Central memory CD4-positive, alpha-beta T cell (primary cell): ENCODE measurements around the gene CEACAM1.
"Not testable (repeated sequence)": the region's sequence is repeated elsewhere in the genome, so short reads cannot be mapped to it uniquely, and the experiment has no call there.

Source experiments
- DNase-seq: peaks from one replicate; pipeline ENCODE4 v3.0.0; 2022
- total RNA-seq, 3 experiments: gene quantifications; one replicate each; lab custom pipeline; 2026; lab: John Stamatoyannopoulos, UW

The CEACAM1 gene
- total RNA-seq = 0.25 to 6.5 (median 4.2) reads per million in 3 experiments

DNA sequence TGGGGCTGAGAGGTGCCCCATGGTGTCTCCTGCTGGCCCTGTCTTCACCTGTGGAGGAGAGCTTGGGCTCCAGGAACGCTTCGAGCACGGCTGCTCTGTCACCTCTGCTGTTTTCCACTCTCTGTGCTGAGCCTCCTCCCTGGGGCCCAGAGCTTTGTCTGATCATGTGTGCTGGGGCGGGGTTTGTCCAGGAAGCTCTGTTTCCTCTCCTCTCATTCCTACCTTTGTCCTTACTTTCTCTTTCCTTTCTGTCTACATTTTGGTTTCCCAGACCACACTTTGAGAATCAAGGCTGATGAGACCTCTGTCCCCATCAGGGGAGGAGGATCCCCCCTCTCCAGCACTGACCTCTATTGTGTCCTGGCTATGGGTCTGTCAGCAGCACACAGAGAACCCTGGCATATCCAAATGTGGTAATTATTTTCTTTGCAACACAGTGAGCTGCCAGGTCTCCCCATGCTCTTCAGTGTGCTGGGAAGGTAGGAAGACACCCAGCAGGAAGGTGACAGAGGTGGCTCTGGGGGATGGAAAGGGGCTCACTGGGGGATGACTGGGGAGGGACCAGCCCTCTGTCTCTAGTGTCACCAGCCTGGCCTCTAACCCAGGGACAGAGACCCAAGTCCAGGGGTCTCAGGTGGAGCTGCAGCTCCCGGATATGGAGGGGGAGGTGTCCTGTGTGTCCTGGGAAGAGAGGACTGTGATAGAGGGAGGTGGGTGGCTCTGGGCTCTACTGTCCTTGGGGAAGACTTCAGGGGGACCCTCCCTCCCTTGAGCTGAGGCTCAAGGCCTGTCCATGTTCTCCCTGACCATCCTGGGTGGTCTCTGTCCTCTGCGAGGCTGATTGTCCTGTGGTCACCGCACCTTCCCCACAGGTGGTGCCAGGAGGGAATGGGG is at the start of gene CEACAM1:
Gene CEACAM1, minus strand, starts transcription at position 128 of the 894 bp plus-strand sequence. Its CDS starts 107 bp downstream, at position 21.
- peak; percentile 54 for DNase-seq

DNA sequence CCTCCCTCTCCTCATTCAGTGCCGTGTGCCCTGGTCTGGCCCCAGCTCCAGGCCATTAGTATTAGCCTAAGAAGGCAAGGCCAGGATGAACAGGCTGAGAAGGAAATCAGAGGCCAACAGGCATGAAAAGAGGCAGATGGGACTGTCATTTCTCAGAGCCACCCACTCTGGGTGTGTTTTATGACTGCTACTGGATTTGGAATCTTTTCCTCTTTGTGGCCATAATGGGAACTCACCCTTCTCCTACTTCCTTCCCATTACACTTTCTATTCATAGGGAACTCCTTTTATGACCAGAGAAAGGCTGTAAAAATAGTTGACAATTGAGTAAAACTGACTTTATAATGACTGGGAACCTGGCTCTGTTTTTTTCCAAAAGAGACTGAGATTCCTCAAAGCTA is 48.7 kb upstream of the CEACAM1 start:
- DNase-seq = no peak

DNA sequence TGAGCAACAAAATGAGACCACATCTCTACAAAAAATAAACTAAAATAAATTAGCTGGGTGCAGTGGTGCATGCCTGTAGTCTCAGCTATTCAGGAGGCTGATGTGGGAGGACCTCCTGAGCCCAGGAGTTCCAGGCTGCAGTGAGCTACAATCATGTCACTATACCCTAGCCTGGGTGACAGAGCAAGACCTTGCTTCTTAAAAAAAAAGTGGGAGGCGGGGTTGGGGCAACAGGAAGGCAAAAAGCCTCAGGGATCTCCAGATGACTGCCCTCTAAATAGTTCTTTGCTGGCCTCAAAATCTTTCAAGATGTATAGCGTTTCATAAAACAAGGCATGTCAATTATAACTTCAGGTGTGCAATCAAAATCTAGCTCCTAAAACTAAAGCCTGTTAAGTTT is 48.0 kb upstream of the CEACAM1 start:
- DNase-seq = no peak

DNA sequence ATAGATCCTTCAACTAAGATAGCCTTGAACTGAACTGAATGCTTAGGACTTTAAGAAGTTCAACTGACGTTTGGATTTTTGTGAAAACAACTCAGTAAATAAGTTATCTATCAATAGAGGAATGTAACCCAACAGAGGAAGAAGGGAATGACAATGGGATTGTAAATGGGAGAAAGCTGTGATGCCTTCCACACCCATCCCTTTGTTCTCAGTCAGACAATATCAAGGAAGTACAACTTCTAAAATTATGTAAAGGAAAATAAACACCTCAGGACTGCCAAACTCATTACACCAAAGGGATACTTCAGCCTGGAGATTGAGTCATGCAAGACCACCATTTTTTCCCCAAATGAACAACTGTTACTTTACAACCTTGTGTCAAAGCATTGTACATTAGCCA is 45.4 kb upstream of the CEACAM1 start:
- DNase-seq = no peak

DNA sequence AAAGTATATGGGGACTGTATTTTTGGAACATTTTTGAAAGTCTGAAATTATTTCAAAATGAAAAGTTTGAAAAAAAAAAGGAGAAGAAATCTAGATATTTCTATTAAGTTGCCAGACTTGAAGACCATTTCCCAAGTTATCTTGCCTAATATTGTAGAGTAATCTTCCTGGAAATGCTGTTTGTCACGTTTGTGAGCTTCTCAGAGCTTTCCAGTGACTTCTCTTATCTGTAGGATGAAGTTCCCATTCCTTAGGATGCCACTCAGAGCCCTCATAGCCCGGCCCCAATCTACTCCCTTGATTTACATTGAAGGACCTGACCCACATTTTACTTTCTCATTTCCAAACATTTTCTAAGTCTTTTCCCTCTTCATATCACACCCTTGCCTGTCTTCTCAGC is 42.8 kb upstream of the CEACAM1 start:
- DNase-seq = no peak

DNA sequence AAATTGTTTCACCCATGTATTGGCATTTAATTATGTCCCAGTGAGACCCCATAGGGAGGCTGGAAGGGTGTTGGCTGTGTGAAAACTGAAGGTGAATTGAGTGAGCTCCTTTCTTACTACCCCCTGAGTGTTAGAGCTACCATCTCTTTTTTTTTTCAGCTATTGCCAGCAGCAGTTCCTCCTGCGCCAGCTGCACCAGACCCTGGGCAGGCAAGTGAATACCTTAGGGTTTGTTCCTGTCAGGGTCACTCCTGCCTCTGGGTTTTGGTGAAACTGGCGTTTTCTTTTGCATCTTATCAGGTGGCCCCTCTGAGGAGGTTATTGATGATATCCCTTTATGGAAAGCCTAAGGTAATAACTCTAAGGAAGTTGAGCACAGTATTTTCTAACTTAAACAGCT is 40.9 kb upstream of the CEACAM1 start:
- no peak for DNase-seq

DNA sequence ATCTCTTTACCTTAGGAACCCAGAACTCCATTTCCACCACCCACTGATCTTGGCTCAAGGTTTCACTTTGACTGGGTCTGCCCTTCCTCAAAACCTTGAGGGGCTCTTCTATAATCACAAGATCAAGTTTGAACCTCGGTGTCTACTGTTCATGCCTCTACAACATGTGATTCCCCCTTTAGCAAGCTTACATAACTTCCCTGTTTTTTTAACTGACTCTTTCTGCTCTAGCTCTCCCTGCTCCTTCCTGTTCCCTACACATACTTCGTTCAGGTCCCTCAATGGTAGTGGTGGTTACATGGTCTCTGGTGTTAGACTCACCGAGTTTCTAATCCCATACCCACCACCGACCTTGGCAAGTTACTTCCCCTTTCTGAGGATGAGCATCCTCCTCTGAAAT is 39.7 kb upstream of the CEACAM1 start:
- DNase-seq = no peak

DNA sequence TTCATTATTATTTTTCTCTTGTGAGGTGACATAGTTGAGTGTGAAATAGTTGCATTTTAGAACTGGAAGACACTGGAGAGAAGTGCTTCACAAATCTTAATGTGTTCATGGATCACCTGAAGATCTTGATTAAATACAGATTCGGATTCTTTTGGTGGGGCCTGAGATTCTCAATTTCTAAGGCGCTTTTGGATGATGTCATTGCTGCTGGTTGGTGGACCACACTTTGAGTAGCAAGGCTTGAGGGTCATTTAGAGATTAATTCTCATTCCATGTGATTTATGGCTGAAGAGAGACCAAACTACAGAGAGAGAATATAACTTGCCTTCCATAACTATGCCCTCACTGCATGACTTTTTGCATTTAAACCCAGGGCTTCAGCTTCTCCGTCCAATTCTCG is 39.3 kb upstream of the CEACAM1 start:
- no peak for DNase-seq

DNA sequence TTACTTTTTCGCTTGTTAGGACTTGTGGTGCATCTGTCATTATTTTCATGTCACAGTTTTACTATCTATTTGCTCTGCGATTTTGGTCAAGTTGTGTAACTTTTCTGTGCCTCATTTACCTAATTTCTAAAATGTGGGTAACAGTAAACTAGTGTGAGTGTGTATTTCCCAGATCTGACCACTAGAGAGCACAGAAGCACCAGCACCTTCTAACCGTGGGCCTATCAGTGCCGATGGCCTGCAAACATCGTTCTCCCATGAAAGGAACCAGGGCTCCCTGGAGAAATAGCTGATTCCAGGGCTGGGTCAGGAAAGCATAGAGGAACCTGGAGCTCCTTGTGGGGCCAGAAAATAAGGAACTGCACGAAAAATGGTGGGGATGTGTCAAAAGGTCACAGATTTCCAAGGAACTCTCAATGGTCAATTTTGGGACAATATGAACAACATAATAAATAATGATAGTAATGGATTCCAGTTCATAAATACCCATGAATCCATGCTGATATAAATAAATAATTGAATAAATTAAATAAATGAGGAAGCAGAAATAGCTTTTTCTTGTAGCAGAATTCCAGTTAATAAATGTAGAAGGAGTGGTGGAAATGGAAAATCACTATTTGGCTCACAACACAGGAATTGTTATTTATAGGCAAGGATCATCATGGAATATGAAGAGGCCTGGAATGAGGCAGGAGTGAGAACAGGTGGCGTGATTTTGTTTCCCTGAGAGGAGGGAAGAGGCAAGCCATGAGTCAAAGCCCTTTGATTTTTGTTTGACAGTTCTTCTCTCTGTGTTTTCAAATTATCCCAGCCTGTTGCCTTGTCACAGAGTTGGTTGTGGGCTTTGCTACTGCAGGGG is 35.3 kb upstream of the CEACAM1 start:
- DNase-seq = no peak

DNA sequence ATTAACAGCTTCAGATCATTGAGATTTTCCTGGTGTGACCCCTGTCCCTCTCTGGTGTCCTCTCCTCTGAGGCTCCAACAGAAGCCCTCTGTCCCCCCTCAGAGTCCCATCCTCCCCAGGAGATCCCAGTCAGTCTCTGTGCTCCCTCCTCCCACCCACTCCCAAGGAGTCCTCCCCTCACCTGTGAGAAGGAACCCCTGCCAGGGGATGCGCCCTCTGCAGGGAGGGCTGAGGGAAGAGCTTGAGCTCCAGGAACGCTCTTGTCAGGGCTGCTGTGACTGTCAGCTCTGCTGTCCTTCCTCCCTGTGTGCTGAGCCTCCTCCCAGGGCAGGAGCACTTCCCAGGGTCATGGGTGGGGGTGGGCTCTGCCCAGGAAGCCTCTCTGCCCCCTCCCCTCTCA is 33.2 kb upstream of the CEACAM1 start:
- no peak for DNase-seq

DNA sequence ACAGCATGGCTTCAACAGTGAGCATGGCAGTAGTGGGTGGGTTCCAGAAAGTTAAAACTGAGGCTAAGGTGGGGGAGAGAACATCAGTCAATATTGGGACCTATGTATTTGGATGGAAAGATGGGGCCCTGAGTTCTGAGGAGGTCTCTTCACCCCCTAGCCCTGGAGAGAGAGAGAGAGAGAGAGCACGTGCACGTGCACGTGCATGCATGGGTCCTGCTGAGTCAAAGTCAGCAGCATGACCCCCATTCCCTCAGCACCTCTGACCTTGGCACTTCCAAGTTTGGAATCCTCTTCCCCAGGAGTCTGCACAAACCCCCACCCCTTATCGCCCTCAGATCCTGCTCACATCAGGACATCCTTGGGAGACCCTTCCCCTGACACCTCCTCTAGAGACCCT is 32.5 kb upstream of the CEACAM1 start:
- DNase-seq = no peak

DNA sequence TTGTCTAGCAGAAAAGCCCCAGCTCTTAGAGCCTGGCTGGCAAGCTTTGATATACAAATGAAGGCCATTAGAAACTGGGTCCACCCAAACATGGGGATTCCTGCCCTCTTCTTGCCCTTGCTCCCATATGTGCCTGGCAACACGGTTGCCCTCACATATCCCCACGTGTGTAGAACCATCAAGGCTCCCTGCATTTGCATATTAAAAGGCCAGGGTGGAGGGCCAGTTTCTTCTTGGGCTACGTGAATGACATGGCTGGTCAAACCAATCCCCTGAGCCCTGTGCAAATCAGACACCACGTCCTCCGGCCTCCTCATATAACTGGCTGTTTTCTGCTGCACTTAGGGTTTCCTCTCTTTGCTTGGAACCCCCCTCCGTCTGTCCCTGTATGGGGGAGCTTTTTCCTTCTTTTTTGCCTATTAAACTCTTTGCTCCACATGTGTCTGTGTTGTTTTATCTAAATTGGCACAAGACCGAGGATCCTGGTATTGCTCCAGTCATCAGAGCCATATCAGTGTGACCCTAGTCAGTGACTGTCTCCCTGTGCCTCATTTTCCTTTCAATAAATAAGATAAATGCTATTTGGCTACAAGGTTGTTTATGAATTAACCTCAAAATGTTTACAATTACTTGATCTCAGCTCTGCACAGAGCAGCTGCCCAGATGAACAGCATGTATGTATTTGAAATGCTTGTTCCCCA is 30.3 kb upstream of the CEACAM1 start:
- DNase-seq = no peak

DNA sequence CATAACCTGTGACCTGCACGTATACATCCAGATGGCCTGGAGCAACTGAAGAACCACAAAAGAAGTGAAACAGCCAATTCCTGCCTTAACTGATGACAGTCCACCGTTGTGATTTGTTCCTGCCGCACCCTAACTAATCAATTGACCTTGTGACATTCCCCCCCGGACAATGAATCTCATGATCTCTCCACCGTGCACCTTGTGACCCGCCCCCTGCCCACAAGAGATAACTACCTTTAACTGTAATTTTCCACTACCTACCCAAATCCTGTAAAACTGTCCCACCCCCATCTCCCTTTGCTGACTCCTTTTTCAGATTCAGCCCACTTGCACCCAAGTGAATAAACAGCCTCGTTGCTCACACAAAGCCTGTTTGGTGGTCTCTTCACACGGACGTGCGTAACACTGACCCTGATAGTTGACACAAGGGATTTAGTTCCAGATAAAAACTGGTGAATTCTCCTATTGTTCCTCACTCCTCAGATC is 29.1 kb upstream of the CEACAM1 start:
- not testable (repeated sequence) for DNase-seq

DNA sequence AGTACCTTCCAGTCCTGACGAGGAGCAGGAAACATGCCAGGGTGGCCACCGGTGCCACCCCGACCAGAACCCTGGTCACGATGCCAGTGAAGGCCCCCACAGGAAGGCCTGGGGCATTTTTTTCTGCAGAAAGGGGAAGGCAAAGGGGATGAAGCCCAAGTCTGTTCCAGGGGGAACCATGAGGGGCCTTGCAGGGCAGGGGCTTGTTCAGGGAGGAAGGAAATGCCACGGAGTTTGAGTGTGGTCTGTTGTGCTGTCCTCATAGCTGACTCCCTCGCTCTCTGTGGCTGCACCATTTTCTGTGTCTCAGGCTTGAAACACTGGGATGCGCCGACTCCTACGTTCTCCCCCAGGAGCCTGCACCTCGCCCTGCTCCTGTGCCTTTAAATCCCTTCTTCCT is 27.5 kb upstream of the CEACAM1 start:
- DNase-seq = no peak

DNA sequence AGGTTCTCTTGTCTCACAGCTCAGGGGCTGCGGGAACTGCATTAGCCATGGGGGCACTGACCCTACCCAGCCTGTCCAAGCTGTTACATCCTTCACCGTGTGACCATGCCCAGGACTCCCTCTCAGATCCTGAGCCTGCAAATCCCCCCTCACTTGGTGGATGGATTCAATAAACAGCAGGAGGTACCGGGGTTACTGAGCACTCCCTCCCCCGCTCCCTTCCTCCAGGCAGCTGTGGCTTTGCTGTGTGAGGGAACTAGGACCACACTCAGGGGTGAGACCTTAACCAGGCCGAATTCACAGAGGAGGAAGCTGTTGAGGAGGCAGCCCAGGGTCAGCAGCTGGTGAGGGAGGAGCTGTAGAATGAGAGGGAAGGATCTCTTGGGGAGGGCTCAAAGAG is 27.0 kb upstream of the CEACAM1 start:
- DNase-seq = no peak

DNA sequence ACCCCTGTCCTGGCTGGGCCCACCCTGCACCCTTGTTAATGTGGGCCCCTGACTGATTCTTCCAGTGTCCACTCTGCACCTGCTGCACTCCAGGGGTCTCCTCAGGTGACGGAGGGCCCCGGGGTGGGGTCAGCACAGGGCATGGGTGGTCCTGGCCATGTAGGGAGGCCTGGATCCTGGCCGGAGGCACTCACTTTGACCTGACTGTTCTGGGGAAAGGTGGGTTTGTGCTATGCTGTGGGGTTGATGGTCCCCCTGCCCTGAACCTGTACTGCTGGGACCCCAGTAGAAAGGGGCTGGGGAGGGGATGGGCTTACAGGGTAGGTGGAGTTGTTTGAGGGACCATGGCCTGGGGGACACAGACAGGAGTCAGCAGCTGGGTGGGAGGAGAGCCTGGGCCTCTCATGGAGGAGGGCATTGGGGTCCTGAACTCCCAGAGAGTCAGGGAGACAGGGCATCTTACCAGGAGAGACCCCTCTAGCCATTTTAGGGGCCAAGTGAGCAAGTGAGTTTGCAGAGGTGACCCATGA is 25.8 kb upstream of the CEACAM1 start:
- DNase-seq = no peak

DNA sequence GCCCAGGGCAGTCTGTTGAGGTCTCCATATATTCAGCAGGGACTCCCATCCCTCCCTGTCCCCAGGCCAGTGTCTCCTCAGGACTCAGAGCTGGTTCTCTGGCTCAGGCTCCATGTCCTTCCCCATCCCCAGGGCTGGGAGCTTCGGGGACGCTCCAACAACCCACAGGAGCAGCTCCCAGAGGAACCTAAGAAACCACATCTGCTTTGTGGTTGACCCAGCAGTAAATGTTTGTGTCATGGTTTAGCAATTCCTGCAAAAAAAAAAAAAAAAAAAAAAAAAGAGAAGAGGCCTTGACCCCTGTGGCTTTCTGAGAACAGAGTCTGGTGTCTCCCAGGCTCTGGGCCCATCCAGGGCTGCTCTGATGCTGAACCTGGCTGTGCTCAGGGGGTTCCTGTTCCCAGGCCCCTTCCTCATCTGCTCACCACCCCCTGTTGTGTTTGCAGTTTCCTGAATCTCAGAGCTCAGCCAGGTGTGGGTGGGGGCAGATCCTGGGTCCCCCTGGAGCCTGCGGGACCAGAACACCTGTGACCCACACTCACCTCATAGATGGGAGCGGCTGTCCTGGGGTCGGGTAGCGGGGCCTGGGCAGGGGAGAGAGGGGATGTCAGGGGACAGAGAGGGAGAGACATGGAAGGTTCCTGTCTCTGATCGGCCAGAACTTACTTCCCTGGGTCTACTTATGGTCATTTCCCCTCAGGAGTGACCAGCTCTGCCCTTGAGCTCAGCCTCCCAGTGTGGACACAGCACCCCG is 25.2 kb upstream of the CEACAM1 start:
- no peak for DNase-seq

DNA sequence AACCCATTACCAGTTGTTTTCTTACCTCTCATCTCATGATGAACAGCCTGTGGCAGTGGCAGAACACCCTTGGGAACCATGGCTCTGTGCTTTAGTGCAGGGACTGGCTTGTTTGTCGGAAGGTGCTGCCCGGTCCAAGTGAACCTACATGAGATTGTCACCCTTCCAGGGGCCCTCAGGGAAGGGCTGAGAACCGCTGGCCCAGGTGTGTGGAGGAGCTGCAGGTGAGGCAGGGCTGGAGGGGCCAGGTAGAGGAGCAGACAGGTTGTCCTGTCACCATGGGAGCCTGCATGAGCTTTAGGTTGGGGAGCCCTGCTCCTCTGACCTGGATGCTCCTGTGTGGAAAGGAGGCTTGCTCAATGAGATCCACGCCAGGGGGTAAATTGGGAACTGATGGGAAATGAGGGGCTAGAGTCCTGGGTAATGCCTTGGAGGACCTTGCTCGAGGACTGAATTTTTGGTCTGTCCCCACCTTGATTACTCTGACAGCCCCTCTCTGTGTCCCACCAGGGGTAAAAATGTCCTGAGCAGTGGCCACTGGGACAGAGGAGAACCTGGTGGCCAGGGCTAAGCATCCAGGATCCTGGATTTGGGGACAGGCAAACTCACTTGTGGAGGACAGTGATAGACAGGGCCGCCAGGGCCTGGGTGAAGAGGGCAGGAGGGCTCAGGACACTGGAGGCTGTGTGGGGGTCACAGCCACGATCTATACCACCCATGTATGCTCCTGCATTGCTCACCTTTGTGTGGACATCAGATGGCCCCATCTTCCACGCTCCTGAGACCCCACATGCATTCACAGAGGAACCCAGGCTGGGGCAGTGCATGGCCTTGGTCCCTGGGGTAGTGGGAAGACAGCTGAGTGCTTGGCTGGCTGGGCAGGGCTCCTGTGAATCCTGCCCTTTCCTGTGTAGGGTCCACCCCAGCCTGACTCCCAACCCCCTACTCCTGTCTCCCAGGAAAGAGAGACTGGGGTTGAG is 24.1 kb upstream of the CEACAM1 start:
- DNase-seq = no peak

DNA sequence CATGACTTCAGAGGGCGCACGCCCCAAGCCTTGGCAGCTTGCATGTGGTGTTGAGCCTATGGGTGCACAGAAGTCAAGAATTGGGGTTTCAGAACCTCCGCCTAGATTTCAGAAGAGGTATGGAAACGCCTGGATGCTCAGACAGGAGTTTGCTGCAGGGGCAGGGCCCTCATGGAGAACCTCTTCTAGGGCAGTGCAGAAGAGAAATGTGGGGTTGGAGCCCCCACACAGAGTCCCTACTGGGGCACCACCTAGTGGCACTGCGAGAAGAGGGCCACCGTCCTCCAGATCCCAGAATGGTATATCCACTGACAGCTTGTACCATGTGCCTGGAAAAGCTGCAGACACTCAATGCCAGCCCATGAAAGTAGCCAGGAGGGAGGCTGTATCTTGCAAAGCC is 22.2 kb upstream of the CEACAM1 start:
- not testable (repeated sequence) for DNase-seq

DNA sequence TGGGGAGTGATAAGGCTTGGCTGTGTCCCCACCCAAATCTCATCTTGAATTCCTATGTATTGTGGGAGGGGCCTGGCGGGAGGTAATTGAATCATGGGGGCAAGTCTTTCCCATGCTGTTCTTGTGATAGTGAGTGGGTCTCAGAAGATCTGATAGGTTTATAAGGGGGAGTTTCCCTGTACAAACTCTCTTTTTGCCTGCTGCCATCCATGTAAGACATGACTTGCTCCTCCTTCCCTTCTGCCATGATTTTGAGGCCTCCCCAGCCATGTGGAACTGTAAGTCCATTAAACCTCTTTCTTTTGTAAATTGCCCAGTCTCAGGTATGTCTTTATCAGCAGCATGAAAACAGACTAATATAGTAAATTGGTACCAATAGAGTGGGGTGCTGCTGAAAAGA is 20.8 kb upstream of the CEACAM1 start:
- not testable (repeated sequence) for DNase-seq

DNA sequence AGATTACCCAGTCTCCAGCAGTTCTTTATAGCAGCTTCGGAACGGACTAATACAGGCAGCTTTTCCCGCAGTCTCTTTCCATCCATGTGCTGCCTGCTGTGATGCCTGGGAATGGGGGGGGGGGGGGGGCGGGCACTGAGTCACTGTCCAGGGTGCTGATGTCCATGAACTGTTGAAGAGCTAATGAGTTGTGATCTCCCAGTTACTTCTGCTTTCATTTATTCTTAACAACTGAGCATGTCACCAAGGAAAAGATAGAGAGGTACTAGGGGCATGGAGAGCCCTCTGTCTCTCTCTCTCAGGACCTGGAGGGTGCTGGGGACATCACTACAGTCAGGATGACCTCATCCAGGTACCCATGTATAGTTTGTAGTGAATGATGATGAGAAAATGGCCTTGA is 20.3 kb upstream of the CEACAM1 start:
- DNase-seq = no peak
